Testis (tissue), 2 donors: ENCODE data around the gene MXRA8.

ENCODE experiments used
- CTCF ChIP-seq, 3 experiments: fragments of 450-650 bp in 2 of 3; fragments of 200-600 bp in 1 of 3; sonication (generic) in 1 of 3; IDR thresholded peaks; one replicate each; pipeline ENCODE4 v1.5.1; 2016 to 2019; ENCODE audit warnings: antibody characterized with exemption in 3 of 3, mild to moderate bottlenecking in 2 of 3, moderate library complexity in 1 of 3
- POLR2A ChIP-seq: fragments of 450-650 bp; IDR thresholded peaks from one replicate; pipeline ENCODE4 v1.6.1; 2017; ENCODE audit warnings: antibody characterized with exemption, mild to moderate bottlenecking, moderate library complexity

GRCh38 chr1:1377540-1378205 is 19.3 kb upstream of the MXRA8 start:
- no peak for TF ChIP-seq CTCF (IDR thresholded peaks at IDR 0.05)
- TF ChIP-seq POLR2A: no peak
